Measurements from ENCODE around the gene TNFRSF14.

TNFRSF14 gene

DNA sequence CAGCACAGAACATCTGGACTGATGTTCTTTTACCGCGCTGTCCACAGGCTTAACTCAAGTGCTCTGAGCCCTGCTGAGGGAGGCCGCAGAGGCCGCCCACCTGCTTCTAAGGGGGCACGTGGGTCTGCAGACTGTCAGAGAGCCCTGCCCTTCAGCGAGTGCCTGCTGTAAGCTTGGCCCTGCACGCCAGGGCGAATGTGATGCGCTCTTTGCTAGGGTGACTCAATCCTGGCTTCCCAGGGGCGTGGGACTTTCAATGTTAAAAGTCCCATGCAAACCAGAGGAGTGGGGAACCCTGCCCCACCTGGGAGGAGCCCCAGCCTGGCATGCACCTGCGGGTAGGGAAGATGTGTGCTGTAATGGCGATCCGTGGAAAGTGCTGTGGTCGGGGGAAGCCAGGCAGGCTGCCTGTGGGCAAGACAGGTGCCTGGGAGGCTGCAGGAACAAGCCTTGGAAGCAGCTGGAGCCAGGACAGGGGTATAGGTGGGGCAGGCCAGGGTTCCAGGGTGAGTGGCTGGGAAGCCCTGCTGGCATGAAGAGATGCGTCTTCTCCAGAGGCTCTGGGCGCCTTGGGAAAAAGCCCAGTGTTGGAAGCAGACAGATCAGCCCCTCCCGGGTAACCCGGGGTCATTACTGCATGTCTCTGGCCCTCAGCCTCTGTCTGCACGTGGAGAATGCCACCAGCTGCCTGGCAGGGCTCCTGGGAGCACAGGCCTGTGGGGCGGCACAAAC, 29.2 kb upstream of the TNFRSF14 start:
- no peak overlapping the region for H2AFZ ChIP-seq (ENCODE audit: low read depth, low read length, severe bottlenecking)
- H4K20me1 ChIP-seq (ENCODE audit: low read depth, low read length): 0 out of 2 replicates have a peak, but pooled peaks cover 2% of the 10 kb centered on the region
- TF ChIP-seq CTCF (IDR thresholded peaks at IDR 0.05; ENCODE audit: insufficient read depth, low read length, poor library complexity, severe bottlenecking) (no peak), EZH2phosphoT487 (conservative IDR thresholded peaks at IDR 0.05; ENCODE audit: low read length) (no peak)
- no peak overlapping the region for H3K9ac ChIP-seq (ENCODE audit: low read length)
- H3K9me2 ChIP-seq (replicated peaks; ENCODE audit: insufficient read depth, low read length): no peaks in the 10 kb centered on the region
- H3K9me3 ChIP-seq (ENCODE audit: insufficient read depth, low read length): no peaks in the 10 kb centered on the region
- H3K79me2 ChIP-seq (ENCODE audit: insufficient read depth, low read length): peaks cover 39% of the 10 kb centered on the region
- no peaks in the 10 kb centered on the region for H3K36me3 ChIP-seq (ENCODE audit: low read length)
- H3K4me3 ChIP-seq (ENCODE audit: insufficient read depth, low read length, poor library complexity, severe bottlenecking): no peak overlapping the region
- H3F3A ChIP-seq (ENCODE audit: insufficient read depth): no peaks in the 10 kb centered on the region
- no peak overlapping the region for H3K27ac ChIP-seq (ENCODE audit: low read depth, low read length)
- H3K27me3 ChIP-seq (ENCODE audit: low read length): no peaks in the 10 kb centered on the region
- H3K4me2 ChIP-seq (ENCODE audit: low read depth, low read length, poor library complexity, severe bottlenecking): peak overlapping the region; percentile 36

DNA sequence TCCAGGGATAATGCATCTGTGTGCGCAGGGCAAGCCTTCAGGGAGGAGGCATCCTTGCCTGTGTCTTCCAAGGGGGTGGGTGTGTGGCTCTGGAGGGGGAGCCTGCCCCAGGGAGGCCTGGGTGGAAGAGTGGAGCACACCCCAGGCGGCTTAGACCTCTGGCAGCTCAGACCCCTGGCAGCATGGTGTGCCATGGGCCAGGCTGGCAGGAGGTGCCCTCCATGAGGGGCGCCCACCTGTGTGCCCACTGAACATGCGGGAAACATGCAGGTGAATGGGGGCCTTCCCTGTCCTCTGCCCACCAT, 28.7 kb upstream of the TNFRSF14 start:
- Histone ChIP-seq H3K27me3 (ENCODE audit: low read length) (no peaks in the 10 kb centered on the region), H4K20me1 (ENCODE audit: low read depth, low read length) (0 out of 2 replicates have a peak, but pooled peaks cover 2% of the 10 kb centered on the region), H3K36me3 (ENCODE audit: low read length) (no peaks in the 10 kb centered on the region), H3K4me3 (ENCODE audit: insufficient read depth, low read length, poor library complexity, severe bottlenecking) (no peak overlapping the region), H3F3A (ENCODE audit: insufficient read depth) (no peaks in the 10 kb centered on the region), H3K79me2 (ENCODE audit: insufficient read depth, low read length) (peaks cover 35% of the 10 kb centered on the region), H3K27ac (ENCODE audit: low read depth, low read length) (no peak overlapping the region), H3K9ac (ENCODE audit: low read length) (no peak overlapping the region), H3K4me2 (ENCODE audit: low read depth, low read length, poor library complexity, severe bottlenecking) (no peak overlapping the region), H3K9me3 (ENCODE audit: insufficient read depth, low read length) (no peaks in the 10 kb centered on the region), H3K9me2 (replicated peaks; ENCODE audit: insufficient read depth, low read length) (no peaks in the 10 kb centered on the region), H2AFZ (ENCODE audit: low read depth, low read length, severe bottlenecking) (no peak overlapping the region)
- TF ChIP-seq CTCF (IDR thresholded peaks at IDR 0.05; ENCODE audit: insufficient read depth, low read length, poor library complexity, severe bottlenecking) (no peak), EZH2phosphoT487 (conservative IDR thresholded peaks at IDR 0.05; ENCODE audit: low read length) (no peak)

DNA sequence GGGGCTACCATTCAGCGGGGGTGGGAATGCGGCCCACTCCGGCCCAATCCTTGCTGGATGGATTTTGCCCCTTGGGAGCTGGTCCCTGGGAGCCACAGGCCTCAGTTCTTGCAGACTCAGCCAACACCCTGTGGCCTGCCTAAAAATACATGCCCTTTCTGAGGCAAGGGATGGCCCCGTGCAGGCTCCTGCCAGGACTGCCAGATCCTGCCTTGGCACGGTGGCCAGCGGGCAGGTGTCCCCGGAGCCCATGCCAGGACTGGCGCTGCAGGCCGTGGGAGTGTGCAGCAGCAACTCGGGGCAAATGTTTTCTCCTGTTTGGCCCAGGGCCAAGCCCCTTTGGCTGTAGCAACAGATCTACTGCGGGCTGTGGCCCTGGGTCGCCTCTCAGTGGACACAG, 28.2 kb upstream of the TNFRSF14 start:
- H3F3A ChIP-seq (ENCODE audit: insufficient read depth): no peaks in the 10 kb centered on the region
- no peaks in the 10 kb centered on the region for H3K9me2 ChIP-seq (replicated peaks; ENCODE audit: insufficient read depth, low read length)
- 0 out of 2 replicates have a peak, but pooled peaks cover 2% of the 10 kb centered on the region for H4K20me1 ChIP-seq (ENCODE audit: low read depth, low read length)
- H3K27ac ChIP-seq (ENCODE audit: low read depth, low read length): no peak overlapping the region
- no peak overlapping the region for H3K9ac ChIP-seq (ENCODE audit: low read length)
- no peaks in the 10 kb centered on the region for H3K36me3 ChIP-seq (ENCODE audit: low read length)
- H3K4me3 ChIP-seq (ENCODE audit: insufficient read depth, low read length, poor library complexity, severe bottlenecking): no peak overlapping the region
- TF ChIP-seq EZH2phosphoT487 (conservative IDR thresholded peaks at IDR 0.05; ENCODE audit: low read length) (no peak), CTCF (IDR thresholded peaks at IDR 0.05; ENCODE audit: insufficient read depth, low read length, poor library complexity, severe bottlenecking) (no peak)
- H3K27me3 ChIP-seq (ENCODE audit: low read length): no peaks in the 10 kb centered on the region
- H2AFZ ChIP-seq (ENCODE audit: low read depth, low read length, severe bottlenecking): no peak overlapping the region
- H3K79me2 ChIP-seq (ENCODE audit: insufficient read depth, low read length): peaks cover 30% of the 10 kb centered on the region
- no peaks in the 10 kb centered on the region for H3K9me3 ChIP-seq (ENCODE audit: insufficient read depth, low read length)
- no peak overlapping the region for H3K4me2 ChIP-seq (ENCODE audit: low read depth, low read length, poor library complexity, severe bottlenecking)
